Testis (tissue), 3 donors: Measurements from ENCODE around the gene TCTA. TPM values are rescaled to one million over a fixed set of nuclear protein-coding genes. Genes with fewer than 3 reads are reported as not detected.
"Not testable (repeated sequence)": the region's sequence is repeated elsewhere in the genome, so short reads cannot be mapped to it uniquely, and the experiment has no call there.

Experiments
- DNase-seq: peaks from one replicate; pipeline ENCODE4 v3.0.0-alpha.2; 2019
- H3K27ac ChIP-seq, 2 donors: fragments of 200-600 bp; sonication (generic); one replicate each; pipeline ENCODE4 v1.5.1; 2019
- H3K27me3 ChIP-seq: fragments of 200-600 bp; sonication (generic); one replicate; pipeline ENCODE4 v1.5.1; 2019
- H3K36me3 ChIP-seq: fragments of 200-600 bp; sonication (generic); one replicate; pipeline ENCODE4 v1.5.1; 2017; ENCODE audit warnings: low read depth; ENCODE audit errors: missing control alignments
- H3K4me1 ChIP-seq: fragments of 200-600 bp; sonication (generic); one replicate; pipeline ENCODE4 v1.5.1; 2019
- H3K4me3 ChIP-seq, 2 donors: fragments of 200-600 bp; sonication (generic); one replicate each; pipeline ENCODE4 v1.5.1; 2017 to 2019
- H3K9me3 ChIP-seq: fragments of 200-600 bp; sonication (generic); one replicate; pipeline ENCODE4 v1.5.1; 2017
- CTCF ChIP-seq, 3 experiments: fragments of 450-650 bp in 2 of 3; fragments of 200-600 bp in 1 of 3; sonication (generic) in 1 of 3; IDR thresholded peaks; one replicate each; pipeline ENCODE4 v1.5.1; 2016 to 2019; ENCODE audit warnings: antibody characterized with exemption in 3 of 3, mild to moderate bottlenecking in 2 of 3, moderate library complexity in 1 of 3
- POLR2A ChIP-seq: fragments of 450-650 bp; IDR thresholded peaks from one replicate; pipeline ENCODE4 v1.6.1; 2017; ENCODE audit warnings: antibody characterized with exemption, mild to moderate bottlenecking, moderate library complexity
- WGBS, 2 donors: methylation state at CpG; one replicate each; pipeline ENCODE4 v1.1.5; 2018; 5-methylcytosine and 5-hydroxymethylcytosine counted together
- intact Hi-C: fragments of 100-400 bp; cut with DNase I; formaldehyde crosslinking; loops from one replicate; pipeline ENCODE4 v1.15.1; 2023; ENCODE audit warnings: low total_unique reads
- polyA plus RNA-seq: library from polyadenylated mRNA; stranded (reverse); fragments of 350-450 nt; fragmentation: Illumina TruSeq; extraction: RNeasy Lipid Tissue Mini Kit (QIAGEN cat#74804); gene quantifications from one replicate; pipeline ENCODE4 v1.2.3, GENCODE V29; 2014; ENCODE audit warnings: low read depth, low replicate concordance; ENCODE audit not compliant: insufficient read depth
- total RNA-seq, 2 donors: library from RNA; depleted of rRNA; stranded (reverse); fragments of >200 nt; gene quantifications; one replicate each; pipeline ENCODE4 v1.2.3, GENCODE V29; 2016

The TCTA gene
- total and polyA plus RNA-seq, 3 donors from 2014 or later = 31.6 to 36.1 (median 33.6) TPM

- no peaks in the 10 kb centered on the region for H3K9me3 ChIP-seq
- WGBS, 2 donors = 96% methylated on average over 3 of the region's 3 CpGs
- H3K27me3 ChIP-seq = no peaks in the 10 kb centered on the region
- no peak overlapping the region for H3K4me3 ChIP-seq
- no peak for DNase-seq
- TF ChIP-seq POLR2A = no peak
- TF ChIP-seq CTCF (IDR thresholded peaks at IDR 0.05) = no peak
- H3K4me1 ChIP-seq = peaks cover 14% of the 10 kb centered on the region
- H3K27ac ChIP-seq = no peak overlapping the region
- H3K36me3 ChIP-seq = no peaks in the 10 kb centered on the region
- intact Hi-C loops = no loop called here
These were observed 12.8 kb upstream of the TCTA start for GRCh38 chr3:49399461-49399860.

DNA sequence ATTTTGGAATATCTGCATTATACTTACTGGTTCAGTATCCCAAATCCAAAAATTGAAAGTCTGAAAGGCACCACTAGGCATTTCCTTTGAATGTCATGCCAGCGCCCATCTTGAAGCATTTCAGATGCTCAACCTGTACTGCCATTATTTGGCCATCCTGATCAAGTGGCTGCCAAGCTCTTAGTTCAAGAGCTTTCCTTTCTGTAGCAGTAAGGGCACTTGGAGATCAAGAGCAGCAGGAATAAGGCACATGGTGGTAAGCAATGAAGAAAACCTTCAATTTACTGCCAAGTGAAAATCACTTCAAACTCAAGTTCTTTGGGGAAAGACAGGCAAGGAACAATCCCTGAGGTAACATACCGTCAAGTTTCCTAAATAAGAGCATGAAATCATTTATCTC, 10.5 kb upstream of the TCTA start:
- H3K9me3 ChIP-seq = no peaks in the 10 kb centered on the region
- 77 to 86% methylated on average over 2 of the region's 2 CpGs for WGBS, 2 donors
- peaks cover 14% of the 10 kb centered on the region for H3K4me1 ChIP-seq
- H3K36me3 ChIP-seq = no peaks in the 10 kb centered on the region
- TF ChIP-seq CTCF (IDR thresholded peaks at IDR 0.05) (no peak), POLR2A (no peak)
- no peak overlapping the region for H3K27ac ChIP-seq
- DNase-seq = no peak
- intact Hi-C loops = no loop called here
- H3K4me3 ChIP-seq = no peak overlapping the region
- H3K27me3 ChIP-seq = no peaks in the 10 kb centered on the region

- no peak for DNase-seq
- TF ChIP-seq POLR2A = no peak
- no peak for TF ChIP-seq CTCF (IDR thresholded peaks at IDR 0.05)
- no peak overlapping the region for H3K4me3 ChIP-seq
- WGBS, 2 donors = 86 to 94% methylated on average over 5 of the region's 5 CpGs
- H3K4me1 ChIP-seq = peaks cover 15% of the 10 kb centered on the region
- H3K36me3 ChIP-seq = no peaks in the 10 kb centered on the region
- H3K27ac ChIP-seq = no peak overlapping the region
- no peaks in the 10 kb centered on the region for H3K27me3 ChIP-seq
- intact Hi-C loops = no loop called here
- no peaks in the 10 kb centered on the region for H3K9me3 ChIP-seq
These were observed 8.3 kb upstream of the TCTA start for GRCh38 chr3:49403891-49404290.

GRCh38 chr3:49405570-49405969, 6.7 kb upstream of the TCTA start:
- H3K36me3 ChIP-seq, H3K27me3 ChIP-seq, H3K4me3 ChIP-seq, H3K9me3 ChIP-seq, H3K27ac ChIP-seq, intact Hi-C loops, DNase-seq: not testable (repeated sequence)
- WGBS, 2 donors = 50 to 55% methylated on average over 9 of the region's 9 CpGs
- peaks cover 31% of the 10 kb centered on the region for H3K4me1 ChIP-seq

GRCh38 chr3:49406571-49407565, 5.4 kb upstream of the TCTA start:
- Histone ChIP-seq H3K9me3 (no peaks in the 10 kb centered on the region), H3K36me3 (no peaks in the 10 kb centered on the region), H3K4me1 (peaks cover 33% of the 10 kb centered on the region), H3K27me3 (no peaks in the 10 kb centered on the region), H3K4me3 (no peak overlapping the region), H3K27ac (no peak overlapping the region)
- 57 to 64% methylated on average over 17 of the region's 17 CpGs for WGBS, 2 donors
- no peak for DNase-seq
- no peak for TF ChIP-seq POLR2A
- TF ChIP-seq CTCF (IDR thresholded peaks at IDR 0.05) = no peak
- intact Hi-C loops = no loop called here
